GM19099 (cell line): ENCODE results near the gene FAT1.

Source experiments
- POLR2A ChIP-seq: IDR thresholded peaks from 3 replicates; pipeline ENCODE4 v1.6.1; 2011; ENCODE audit warnings: low read depth; ENCODE audit not compliant: insufficient read length; ENCODE audit errors: extremely low read depth

FAT1 gene

DNA sequence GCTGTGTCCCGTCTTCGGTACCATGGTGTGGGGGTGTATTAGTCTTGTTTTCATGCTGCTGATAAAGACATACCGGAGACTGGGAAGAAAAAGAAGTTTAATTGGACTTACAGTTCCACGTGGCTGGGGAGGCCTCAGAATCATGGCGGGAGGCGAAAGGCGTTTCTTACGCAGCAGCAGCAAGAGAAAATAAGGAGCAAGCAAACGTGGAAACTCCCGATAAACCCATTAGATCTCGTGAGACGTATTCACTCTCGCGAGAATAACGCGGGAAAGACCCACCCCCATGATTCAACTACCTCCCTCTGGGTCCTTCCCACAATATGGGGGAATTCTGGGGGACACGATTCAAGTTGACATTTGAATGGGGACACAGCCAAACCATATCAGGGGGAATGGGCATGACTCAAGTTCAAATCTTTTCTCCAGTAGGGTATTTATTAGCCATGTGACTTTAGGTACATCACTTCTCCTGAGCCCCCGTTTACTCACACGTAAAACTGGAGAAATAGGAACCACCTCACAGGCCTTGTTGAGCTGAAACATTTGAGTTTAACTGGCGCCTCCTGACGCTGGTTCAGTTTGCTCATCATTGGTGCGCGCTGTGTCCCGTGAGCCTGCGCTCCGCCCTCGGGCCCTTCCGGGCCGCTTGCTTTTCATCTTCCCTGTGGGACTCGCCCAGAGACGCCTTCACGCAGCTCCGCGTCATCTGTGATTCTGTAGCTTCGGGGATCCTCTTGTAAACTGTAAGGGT is 35.5 kb upstream of the FAT1 start:
- no peak for TF ChIP-seq POLR2A

GRCh38 chr4:186757696-186758355 is 34.2 kb upstream of the FAT1 start:
- no peak for TF ChIP-seq POLR2A

GRCh38 chr4:186755550-186756519 is 32.2 kb upstream of the FAT1 start:
- no peak for TF ChIP-seq POLR2A

DNA sequence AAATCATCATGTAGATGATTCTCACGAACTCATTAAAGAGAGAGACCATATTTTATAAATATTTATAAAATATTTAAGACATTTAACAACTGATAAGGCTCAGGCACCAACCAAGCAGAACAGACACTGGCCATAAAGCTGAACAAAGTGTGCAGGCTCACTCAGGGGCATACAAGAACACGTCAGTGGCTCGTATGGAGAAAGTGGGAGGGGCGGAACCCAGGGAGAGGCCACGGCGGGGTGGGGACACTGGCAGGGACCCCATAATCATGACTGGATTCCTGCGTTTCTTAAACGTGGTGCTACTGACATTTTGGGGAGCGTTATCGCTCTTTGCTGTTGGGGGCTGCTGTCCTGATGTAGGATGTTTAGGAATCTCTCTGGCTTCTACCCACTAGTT is 31.3 kb upstream of the FAT1 start:
- no peak for TF ChIP-seq POLR2A

DNA sequence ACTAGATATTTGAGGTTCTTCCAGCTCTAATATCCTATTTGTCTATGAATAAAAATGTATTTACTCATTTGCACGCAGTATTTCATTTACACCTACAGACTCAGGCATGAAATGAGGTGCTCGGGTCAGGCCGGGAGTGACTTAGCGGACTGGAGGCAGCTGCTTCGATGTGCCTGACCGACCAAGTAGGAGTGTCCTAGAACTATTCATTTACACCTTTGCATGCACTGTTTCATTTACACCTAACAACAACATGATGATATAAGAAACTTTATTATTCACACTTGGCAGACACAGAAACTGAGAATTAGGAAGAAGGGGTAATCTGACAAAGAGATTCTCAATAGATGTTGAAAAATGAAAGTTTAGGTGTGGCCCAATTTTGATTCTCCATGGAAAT is 28.7 kb upstream of the FAT1 start:
- TF ChIP-seq POLR2A = no peak

- TF ChIP-seq POLR2A = no peak
Measured at GRCh38 chr4:186749611-186750281, 26.1 kb upstream of the FAT1 start.

- TF ChIP-seq POLR2A = no peak
Measured at GRCh38 chr4:186746581-186746980, 22.9 kb upstream of the FAT1 start.

DNA sequence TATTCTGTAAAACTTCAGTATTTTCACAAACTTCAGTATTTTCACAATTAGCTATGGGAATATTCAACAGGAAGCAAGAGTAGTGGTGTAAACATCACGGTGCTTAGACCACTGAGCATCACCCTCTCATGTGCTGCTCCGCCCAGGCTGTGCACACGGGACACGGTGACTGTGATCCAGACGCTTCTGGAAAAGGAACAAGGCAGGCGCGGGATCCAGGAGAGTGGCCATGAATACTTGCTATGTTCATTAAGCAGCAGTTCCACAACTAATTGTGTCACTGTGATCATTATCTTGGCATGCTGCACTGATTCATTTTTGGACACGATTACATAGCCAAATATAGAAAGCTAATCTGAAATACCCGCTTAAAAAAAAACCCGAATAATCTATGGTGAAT is 19.6 kb upstream of the FAT1 start:
- no peak for TF ChIP-seq POLR2A

DNA sequence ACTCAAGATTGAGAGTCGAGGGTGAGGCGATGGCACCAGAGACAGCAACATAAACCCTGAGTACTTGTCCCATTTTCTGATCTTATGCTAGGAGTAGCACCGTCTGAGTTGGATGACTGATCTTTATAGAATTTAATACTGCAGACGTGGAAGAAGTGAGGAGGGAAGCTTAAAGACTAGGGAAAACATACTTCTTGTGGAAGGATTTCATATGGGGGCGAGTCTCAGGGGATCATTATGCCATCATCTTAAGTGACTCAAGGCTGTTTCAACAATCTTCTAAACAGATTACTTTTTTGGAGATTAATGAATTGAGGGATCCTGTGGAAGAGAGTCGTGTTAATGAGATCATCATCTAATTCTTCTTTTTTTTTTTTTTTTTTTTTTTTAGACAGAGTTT is 17.2 kb upstream of the FAT1 start:
- TF ChIP-seq POLR2A = no peak

- TF ChIP-seq POLR2A = no peak
Measured at GRCh38 chr4:186739802-186740434, 16.3 kb upstream of the FAT1 start.

GRCh38 chr4:186739317-186739716 is 15.7 kb upstream of the FAT1 start:
- TF ChIP-seq POLR2A = no peak

DNA sequence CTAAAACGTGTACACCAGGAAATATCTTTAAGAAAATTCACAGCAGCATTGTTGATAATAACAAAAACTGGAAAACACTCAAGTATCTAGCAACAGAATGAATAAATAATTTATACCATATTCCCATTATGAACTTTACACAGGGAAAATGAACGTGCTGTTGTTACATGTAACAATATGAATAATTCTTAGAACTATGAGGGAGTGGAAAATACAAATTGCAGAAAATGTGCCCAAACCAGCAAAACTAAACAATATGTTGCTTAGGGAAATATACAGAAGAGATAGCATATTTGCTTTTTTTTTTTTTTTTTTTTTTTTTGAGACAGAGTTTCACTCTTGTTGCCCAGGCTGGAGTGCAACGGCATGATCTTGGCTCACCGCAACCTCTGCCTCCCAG is 14.8 kb upstream of the FAT1 start:
- no peak for TF ChIP-seq POLR2A

- no peak for TF ChIP-seq POLR2A
Measured at GRCh38 chr4:186737427-186737826, 13.8 kb upstream of the FAT1 start.

DNA sequence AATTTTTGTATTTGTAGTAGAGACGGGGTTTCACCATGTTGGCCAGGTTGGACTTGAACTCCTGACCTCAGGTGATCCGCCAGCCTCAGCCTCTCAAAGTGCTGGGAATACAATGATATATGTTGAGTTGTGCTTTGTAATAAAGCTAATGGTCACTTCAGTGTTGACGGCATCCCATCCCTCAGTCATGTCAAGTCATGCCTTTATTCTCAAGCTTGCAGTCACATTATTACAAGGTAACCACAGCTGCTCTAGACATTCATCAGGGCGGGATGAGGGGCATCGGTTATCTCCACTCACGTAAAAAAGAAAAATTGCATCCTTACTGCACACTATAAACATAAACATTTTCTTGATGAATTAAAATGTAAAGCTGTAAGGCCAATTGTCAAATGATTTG is 12.8 kb upstream of the FAT1 start:
- no peak for TF ChIP-seq POLR2A

DNA sequence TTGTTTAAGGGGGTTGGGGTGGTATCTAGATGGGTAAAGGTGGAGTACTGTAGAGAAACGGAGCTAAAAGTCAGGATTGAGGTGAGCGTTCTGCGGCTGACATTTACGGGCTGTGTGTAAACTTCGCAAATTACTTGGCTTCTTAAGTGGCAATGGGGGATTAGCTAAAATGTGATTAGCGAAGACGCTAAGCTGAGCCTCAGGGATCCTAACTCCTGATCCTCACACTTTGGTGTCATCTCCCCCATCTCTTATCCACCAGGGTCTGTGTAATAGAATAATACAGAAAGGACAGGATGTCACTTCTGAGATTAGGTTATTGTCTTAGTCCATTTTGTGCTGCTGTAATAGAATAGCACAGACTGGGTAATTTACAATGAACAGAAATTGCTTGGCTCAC is 10.6 kb upstream of the FAT1 start:
- TF ChIP-seq POLR2A = no peak

DNA sequence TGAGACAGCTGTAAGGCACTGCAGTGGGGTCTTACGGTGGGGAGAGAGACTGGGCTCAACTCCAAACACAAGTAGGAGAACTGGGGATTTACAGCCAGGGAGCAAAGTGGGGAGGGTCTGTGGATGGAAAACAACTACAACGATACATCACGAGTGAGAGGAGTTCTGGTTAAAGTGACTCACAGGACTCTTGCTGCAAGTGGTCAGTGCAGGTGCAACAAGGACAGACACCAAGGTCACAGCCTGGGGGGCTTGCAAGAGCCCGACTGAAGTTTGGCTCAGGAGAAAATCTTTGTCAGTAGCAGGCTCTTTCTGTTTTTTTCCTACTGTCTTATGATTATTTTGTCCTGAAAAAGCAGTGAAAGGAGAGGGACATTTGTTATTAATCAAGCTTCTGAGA is 10.1 kb upstream of the FAT1 start:
- no peak for TF ChIP-seq POLR2A
